ENCODE results near the gene CACNG4. TPM values are rescaled to one million over a fixed set of nuclear protein-coding genes. Genes with fewer than 3 reads are reported as not detected.

The CACNG4 gene
- total RNA-seq, 6 donors from 2014 or later, result 2.1 to 27.8 (median 8.0) TPM

GRCh38 chr17:66935717-66936116 lies 28.8 kb upstream of the CACNG4 start:
- Histone ChIP-seq H3K4me1 (no peaks in the 10 kb centered on the region), H3K4me3 (no peak overlapping the region), H3K36me3 (no peaks in the 10 kb centered on the region), H3K27me3 (no peaks in the 10 kb centered on the region), H3K9me3 (no peaks in the 10 kb centered on the region), H3K27ac (no peak overlapping the region)
- TF ChIP-seq CTCF (IDR thresholded peaks at IDR 0.05) (no peak), POLR2AphosphoS5 (IDR thresholded peaks at IDR 0.05) (no peak), POLR2A (IDR thresholded peaks at IDR 0.05) (no peak), EP300 (IDR thresholded peaks at IDR 0.05) (no peak)
- no peak for ATAC-seq (ENCODE audit: low FRiP score in 2 of 2)
- WGBS, 2 donors, result 95 to 100% methylated on average over 2 of the region's 2 CpGs
- no peak for DNase-seq

DNA sequence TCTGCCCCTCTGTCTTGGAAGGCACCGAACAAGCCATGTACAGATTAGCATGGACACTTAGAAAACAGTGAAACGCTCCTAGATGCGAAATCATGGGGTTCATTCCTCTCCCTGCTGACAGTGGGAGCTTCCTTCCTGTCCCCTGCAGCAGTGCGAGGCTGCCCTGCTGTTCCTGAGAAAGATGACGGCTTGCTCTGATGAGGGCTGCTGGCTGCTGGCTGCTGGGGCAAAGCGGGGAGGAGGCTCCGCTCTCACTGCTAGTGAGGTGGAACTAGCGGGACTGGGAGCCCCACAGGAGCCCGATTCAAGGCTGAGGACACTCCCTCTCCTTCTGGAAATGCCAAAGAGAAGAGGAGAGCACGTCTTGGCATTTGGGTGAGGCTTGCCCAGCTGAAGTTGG lies 25.9 kb upstream of the CACNG4 start:
- Histone ChIP-seq H3K4me1 (no peaks in the 10 kb centered on the region), H3K4me3 (no peak overlapping the region), H3K27me3 (no peaks in the 10 kb centered on the region), H3K36me3 (no peaks in the 10 kb centered on the region), H3K9me3 (no peaks in the 10 kb centered on the region), H3K27ac (no peak overlapping the region)
- no peak for TF ChIP-seq CTCF (IDR thresholded peaks at IDR 0.05)
- TF ChIP-seq POLR2A (IDR thresholded peaks at IDR 0.05), result no peak
- no peak for TF ChIP-seq POLR2AphosphoS5 (IDR thresholded peaks at IDR 0.05)
- no peak for TF ChIP-seq EP300 (IDR thresholded peaks at IDR 0.05)
- DNase-seq (no peak), ATAC-seq (ENCODE audit: low FRiP score in 2 of 2) (no peak)
- 76 to 79% methylated on average over 9 to 10 of the region's 10 CpGs for WGBS, 2 donors

- ATAC-seq (ENCODE audit: low FRiP score in 2 of 2), result no peak
- DNase-seq, result no peak
These were observed 24.9 kb upstream of the CACNG4 start for GRCh38 chr17:66939461-66940114.

DNA sequence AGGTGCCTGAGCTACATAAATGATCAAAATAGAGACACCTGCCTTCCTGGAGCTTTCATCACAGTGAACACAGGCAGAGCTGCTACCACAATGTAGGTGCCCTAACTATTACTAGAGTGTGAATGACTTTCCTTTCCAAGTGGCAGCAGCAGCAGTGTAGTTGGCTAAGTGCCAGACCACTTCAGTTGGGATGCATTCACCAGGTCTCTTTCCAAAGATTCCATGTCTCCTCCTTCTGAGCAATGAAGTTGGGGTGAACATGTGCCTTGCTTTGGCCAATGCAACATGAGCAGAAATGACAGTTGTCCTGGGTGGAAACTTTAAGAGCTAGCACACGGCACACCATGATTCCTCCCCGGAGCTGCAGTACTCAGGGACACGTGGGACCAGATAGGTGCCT lies 23.3 kb upstream of the CACNG4 start:
- Histone ChIP-seq H3K4me1 (peaks cover 0 to 5% (median 0%) of the 10 kb centered on the region in 4 donors), H3K9me3 (no peaks in the 10 kb centered on the region), H3K36me3 (no peaks in the 10 kb centered on the region), H3K27me3 (no peaks in the 10 kb centered on the region), H3K27ac (no peak overlapping the region), H3K4me3 (no peak overlapping the region)
- WGBS, 2 donors, result 84 to 92% methylated on average over 3 of the region's 3 CpGs
- no peak for DNase-seq
- TF ChIP-seq EP300 (IDR thresholded peaks at IDR 0.05) (no peak), CTCF (IDR thresholded peaks at IDR 0.05) (no peak), POLR2AphosphoS5 (IDR thresholded peaks at IDR 0.05) (no peak)
- ATAC-seq (ENCODE audit: low FRiP score in 2 of 2), result no peak

More at GRCh38 chr17:66939461-66940114, 24.9 kb upstream of the CACNG4 start:
- Histone ChIP-seq H3K27ac (no peak overlapping the region), H3K9me3 (no peaks in the 10 kb centered on the region), H3K4me3 (no peak overlapping the region), H3K27me3 (no peaks in the 10 kb centered on the region), H3K4me1 (peaks cover 0 to 5% (median 0%) of the 10 kb centered on the region in 4 donors), H3K36me3 (no peaks in the 10 kb centered on the region)
- TF ChIP-seq POLR2AphosphoS5 (IDR thresholded peaks at IDR 0.05), result no peak
- TF ChIP-seq EP300 (IDR thresholded peaks at IDR 0.05), result no peak
- TF ChIP-seq POLR2A (IDR thresholded peaks at IDR 0.05), result no peak
- TF ChIP-seq CTCF (IDR thresholded peaks at IDR 0.05), result no peak
- 87 to 91% methylated on average over 12 of the region's 12 CpGs for WGBS, 2 donors

Data from upper lobe of left lung (tissue), 6 donors.